ENCODE results near the gene SLC25A43.

Gene SLC25A43

GRCh38 chrX:119497185-119497584 lies 98.0 kb downstream of the SLC25A43 start:
- DNase-seq (ENCODE audit: low spot score), result no peak

GRCh38 chrX:119500061-119500800 lies 101.1 kb downstream of the SLC25A43 start:
- no peak for DNase-seq (ENCODE audit: low spot score)

GRCh38 chrX:119501511-119502148 lies 102.5 kb downstream of the SLC25A43 start:
- no peak for DNase-seq (ENCODE audit: low spot score)

GRCh38 chrX:119502727-119503483 lies 103.8 kb downstream of the SLC25A43 start:
- DNase-seq (ENCODE audit: low spot score), result no peak

DNA sequence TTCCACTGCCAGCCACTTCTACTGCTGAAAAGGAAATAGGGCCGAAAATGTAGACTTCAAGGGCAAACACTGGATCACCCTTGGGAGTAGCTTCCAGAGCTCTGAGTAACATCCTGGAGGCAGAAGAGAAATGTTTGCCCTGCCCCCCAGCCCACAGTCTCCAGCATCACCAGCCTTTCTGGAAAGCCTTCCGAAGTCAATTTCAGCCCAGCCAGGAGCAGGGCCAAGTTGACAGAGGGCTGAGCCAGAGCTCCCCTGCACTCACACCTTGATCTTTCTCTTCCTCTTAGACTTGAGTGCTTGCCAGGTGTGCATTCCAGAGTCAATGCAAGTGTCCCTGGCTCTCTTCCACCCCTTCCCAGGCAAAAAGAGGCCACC lies 104.3 kb downstream of the SLC25A43 start:
- DNase-seq (ENCODE audit: low spot score), result no peak

Data from germinal center (tissue), 1 donor.